Measurements from ENCODE around the gene ZNF76. TPM values are rescaled to one million over a fixed set of nuclear protein-coding genes. Genes with fewer than 3 reads are reported as not detected.

ZNF76 gene
- polyA plus RNA-seq, 2 of the 4 experiments (the other 2 are of a cell fraction), result 7.9 to 10.5 TPM

- peaks cover 20% of the 10 kb centered on the region for H3K4me1 ChIP-seq
- TF ChIP-seq HEYL (CRISPR knock-in tag; IDR thresholded peaks at IDR 0.05) (no peak), POLR2AphosphoS2 (conservative IDR thresholded peaks at IDR 0.05; ENCODE audit: low read length) (no peak), BCL3 (IDR thresholded peaks at IDR 0.05) (no peak), JUN (IDR thresholded peaks at IDR 0.05) (no peak), RARB (CRISPR knock-in tag; IDR thresholded peaks at IDR 0.05) (no peak), BHLHE40 (IDR thresholded peaks at IDR 0.05; ENCODE audit: low read depth, low read length) (no peak), CEBPB (IDR thresholded peaks at IDR 0.05) (no peak), SREBF2 (IDR thresholded peaks at IDR 0.05) (no peak), POLR2A (IDR thresholded peaks at IDR 0.05; ENCODE audit: low read length) (no peak), HOXB5 (CRISPR knock-in tag; IDR thresholded peaks at IDR 0.05) (no peak), MYC (IDR thresholded peaks at IDR 0.05; ENCODE audit: borderline replicate concordance, low read length) (no peak), NR3C1 (IDR thresholded peaks at IDR 0.05) (no peak), EHF (CRISPR knock-in tag; IDR thresholded peaks at IDR 0.05) (no peak), KDM5A (IDR thresholded peaks at IDR 0.05) (no peak)
- TF ChIP-seq, protein P1, sequence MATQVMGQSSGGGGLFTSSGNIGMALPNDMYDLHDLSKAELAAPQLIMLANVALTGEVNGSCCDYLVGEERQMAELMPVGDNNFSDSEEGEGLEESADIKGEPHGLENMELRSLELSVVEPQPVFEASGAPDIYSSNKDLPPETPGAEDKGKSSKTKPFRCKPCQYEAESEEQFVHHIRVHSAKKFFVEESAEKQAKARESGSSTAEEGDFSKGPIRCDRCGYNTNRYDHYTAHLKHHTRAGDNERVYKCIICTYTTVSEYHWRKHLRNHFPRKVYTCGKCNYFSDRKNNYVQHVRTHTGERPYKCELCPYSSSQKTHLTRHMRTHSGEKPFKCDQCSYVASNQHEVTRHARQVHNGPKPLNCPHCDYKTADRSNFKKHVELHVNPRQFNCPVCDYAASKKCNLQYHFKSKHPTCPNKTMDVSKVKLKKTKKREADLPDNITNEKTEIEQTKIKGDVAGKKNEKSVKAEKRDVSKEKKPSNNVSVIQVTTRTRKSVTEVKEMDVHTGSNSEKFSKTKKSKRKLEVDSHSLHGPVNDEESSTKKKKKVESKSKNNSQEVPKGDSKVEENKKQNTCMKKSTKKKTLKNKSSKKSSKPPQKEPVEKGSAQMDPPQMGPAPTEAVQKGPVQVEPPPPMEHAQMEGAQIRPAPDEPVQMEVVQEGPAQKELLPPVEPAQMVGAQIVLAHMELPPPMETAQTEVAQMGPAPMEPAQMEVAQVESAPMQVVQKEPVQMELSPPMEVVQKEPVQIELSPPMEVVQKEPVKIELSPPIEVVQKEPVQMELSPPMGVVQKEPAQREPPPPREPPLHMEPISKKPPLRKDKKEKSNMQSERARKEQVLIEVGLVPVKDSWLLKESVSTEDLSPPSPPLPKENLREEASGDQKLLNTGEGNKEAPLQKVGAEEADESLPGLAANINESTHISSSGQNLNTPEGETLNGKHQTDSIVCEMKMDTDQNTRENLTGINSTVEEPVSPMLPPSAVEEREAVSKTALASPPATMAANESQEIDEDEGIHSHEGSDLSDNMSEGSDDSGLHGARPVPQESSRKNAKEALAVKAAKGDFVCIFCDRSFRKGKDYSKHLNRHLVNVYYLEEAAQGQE (IDR thresholded peaks at IDR 0.05), result no peak
- no peak for FAIRE-seq
- CTCF ChIA-PET, result no interaction called here
- H3K9me3 ChIP-seq, result no peaks in the 10 kb centered on the region
- 72% methylated on average over 1 of the region's 2 CpGs for whole genome bisulfite sequencing (ENCODE audit: missing lambda C conversion rate)
- H3K27ac ChIP-seq, result no peak overlapping the region
- no peak for ATAC-seq
- POLR2A ChIA-PET, result no interaction called here
- DNase-seq (ENCODE audit: low read depth in 1 of 2, low spot score in 1 of 2), result no peak
- H3K4me3 ChIP-seq, result no peak overlapping the region
- H3K4me2 ChIP-seq, result 0 out of 3 replicates have a peak overlapping the region, but pooled peaks have one; percentile 4
Observed at GRCh38 chr6:35262596-35262995, 3.1 kb downstream of the ZNF76 start.

GRCh38 chr6:35264550-35265274 is 5.2 kb downstream of the ZNF76 start:
- ChIA-PET CTCF (interaction anchor here (1.9 kb wide), 1 partner anchor 24 kb away, joined by 5 read pairs; no protein-coding TSS in a partner anchor), POLR2A (no interaction called here)
- H3K4me2 ChIP-seq, result no peak overlapping the region
- H3K9me3 ChIP-seq, result no peaks in the 10 kb centered on the region
- H3K27ac ChIP-seq, result no peak overlapping the region
- TF ChIP-seq CTCF (IDR thresholded peaks at IDR 0.05) (no peak), RNF2 (IDR thresholded peaks at IDR 0.05; ENCODE audit: borderline replicate concordance, low read depth) (no peak), NPAS2 (CRISPR knock-in tag; IDR thresholded peaks at IDR 0.05; ENCODE audit: borderline replicate concordance) (no peak), RAD21 (conservative IDR thresholded peaks at IDR 0.05 in 1 of 2, IDR thresholded peaks at IDR 0.05 in 1 of 2) (no peak), HOXA7 (CRISPR knock-in tag; IDR thresholded peaks at IDR 0.05) (no peak), SMC3 (IDR thresholded peaks at IDR 0.05) (no peak), GATA3 (IDR thresholded peaks at IDR 0.05; ENCODE audit: borderline replicate concordance) (no peak), CEBPB (IDR thresholded peaks at IDR 0.05) (no peak), SREBF2 (IDR thresholded peaks at IDR 0.05) (no peak), ZNF302 (CRISPR knock-in tag; IDR thresholded peaks at IDR 0.05) (no peak)
- no peak for FAIRE-seq
- DNase-seq (ENCODE audit: low read depth in 1 of 2, low spot score in 1 of 2), result no peak
- no peak for ATAC-seq
- peaks cover 12% of the 10 kb centered on the region for H3K4me1 ChIP-seq
- H3K4me3 ChIP-seq, result no peak overlapping the region

Data from A549 (cell line).